Umbilical cord (tissue), 1 donor: ENCODE measurements around the gene CTNNA3. TPM values are rescaled to one million over a fixed set of nuclear protein-coding genes. Genes with fewer than 3 reads are reported as not detected.

Experiments used
- total RNA-seq: library from RNA; depleted of rRNA; stranded (reverse); fragments of >200 nt; gene quantifications from one replicate; pipeline ENCODE4 v1.2.3, GENCODE V29; 2014; ENCODE audit warnings: low replicate concordance; ENCODE audit not compliant: insufficient read depth

The CTNNA3 gene
- total RNA-seq, 1 donor from 2014 or later, result 32.7 TPM

Other genes with a start within 250 kb of the CTNNA3 start
- gene DNAJC12, start 142.0 kb upstream of the CTNNA3 start, total RNA-seq, result 6.7 TPM
- 20.0 TPM for gene SIRT1, start 188.5 kb upstream of the CTNNA3 start, total RNA-seq